Gastrocnemius medialis (tissue), 4 donors: Measurements from ENCODE around the gene CFHR5. TPM values are rescaled to one million over a fixed set of nuclear protein-coding genes. Genes with fewer than 3 reads are reported as not detected.
"Not testable (repeated sequence)": the region's sequence is repeated elsewhere in the genome, so short reads cannot be mapped to it uniquely, and the experiment has no call there.

ENCODE experiments used
- ATAC-seq, 2 donors: fragments of 150-250 bp; one replicate each; pipeline ENCODE4 v1.9.1; 2016
- DNase-seq, 2 donors: peaks; one replicate each; pipeline ENCODE4 v3.0.0-alpha.2; 2019
- H3K27ac ChIP-seq, 4 donors: fragments of 200-600 bp; sonication (generic); 1 replicate in 1 of 4; 2 replicates in 3 of 4; pipeline ENCODE4 v1.5.1; 2016 to 2018; ENCODE audit warnings: mild to moderate bottlenecking in 2 of 4, moderate library complexity in 1 of 4
- H3K27me3 ChIP-seq, 3 donors: fragments of 200-600 bp; sonication (generic) in 2 of 3; 1 replicate in 1 of 3; 2 replicates in 2 of 3; pipeline versions ENCODE4 v1.5.1 to v1.6.0; 2016 to 2019; ENCODE audit warnings: mild to moderate bottlenecking in 1 of 3, moderate library complexity in 1 of 3
- H3K36me3 ChIP-seq, 2 donors: fragments of 200-600 bp; sonication (generic) in 1 of 2; one replicate each; pipeline ENCODE4 v1.5.1; 2017 to 2018
- H3K4me1 ChIP-seq, 2 donors: fragments of 200-600 bp; sonication (generic) in 1 of 2; one replicate each; pipeline ENCODE4 v1.5.1; 2016 to 2017; ENCODE audit warnings: mild to moderate bottlenecking in 2 of 2
- H3K4me3 ChIP-seq, 4 donors: fragments of 200-600 bp; sonication (generic) in 3 of 4; 1 replicate in 1 of 4; 2 replicates in 3 of 4; pipeline ENCODE4 v1.5.1; 2016 to 2019; ENCODE audit warnings: mild to moderate bottlenecking in 2 of 4
- H3K9me3 ChIP-seq, 3 donors: fragments of 200-600 bp; sonication (generic) in 2 of 3; 1 replicate in 1 of 3; 2 replicates in 2 of 3; pipeline ENCODE4 v1.5.1; 2016 to 2019
- CTCF ChIP-seq, 5 experiments: fragments of 450-650 bp in 3 of 5; fragments of 200-600 bp in 2 of 5; sonication (generic) in 2 of 5; IDR thresholded peaks in 4 of 5; conservative IDR thresholded peaks in 1 of 5; 1 replicate in 4 of 5; 2 replicates in 1 of 5; pipeline ENCODE4 v1.5.1; 2016 to 2019; ENCODE audit warnings: antibody characterized with exemption in 5 of 5, mild to moderate bottlenecking in 3 of 5, moderate library complexity in 3 of 5
- POLR2A ChIP-seq, 2 donors: fragments of 450-650 bp; IDR thresholded peaks; one replicate each; pipeline ENCODE4 v1.6.1; 2017; ENCODE audit warnings: antibody characterized with exemption in 2 of 2, mild to moderate bottlenecking in 2 of 2, moderate library complexity in 2 of 2
- in situ Hi-C, 4 donors: fragments of 200-750 bp; cut with MboI; loops; one replicate each; pipeline versions ENCODE4 v1.15.0 to v1.8.0; 2017; ENCODE audit warnings: low sequenced_read_pairs in 4 of 4
- intact Hi-C: fragments of 100-400 bp; cut with DNase I; formaldehyde crosslinking; loops from one replicate; pipeline ENCODE4 v1.15.1; 2023; ENCODE audit warnings: low total_unique reads
- total RNA-seq, 4 donors: library from RNA; depleted of rRNA; stranded (reverse); fragments of >200 nt; gene quantifications; one replicate each; pipeline versions ENCODE4 v1.1.0 to v1.2.3, GENCODE V29; 2016

CFHR5 gene
- total RNA-seq, 4 donors from 2014 or later = not detected

- no peak overlapping the region for H3K27ac ChIP-seq
- no peak for DNase-seq
- intact Hi-C loops = no loop called here
These were observed 3.5 kb downstream of the CFHR5 start for GRCh38 chr1:196980859-196981258.

GRCh38 chr1:196982247-196982646 lies 4.9 kb downstream of the CFHR5 start:
- H3K9me3 ChIP-seq, ATAC-seq, H3K4me3 ChIP-seq, H3K4me1 ChIP-seq, in situ Hi-C loops, DNase-seq, intact Hi-C loops, H3K27me3 ChIP-seq, H3K36me3 ChIP-seq, H3K27ac ChIP-seq: not testable (repeated sequence)

More at GRCh38 chr1:196980859-196981258, 3.5 kb downstream of the CFHR5 start:
- H3K36me3 ChIP-seq = no peaks in the 10 kb centered on the region
- no peak for TF ChIP-seq CTCF (IDR thresholded peaks at IDR 0.05 in 4 of 5, conservative IDR thresholded peaks at IDR 0.05 in 1 of 5)
- TF ChIP-seq POLR2A (IDR thresholded peaks at IDR 0.05) = no peak
- no peak for ATAC-seq
- in situ Hi-C loops = no loop called here
- H3K27me3 ChIP-seq = no peaks in the 10 kb centered on the region
- H3K4me1 ChIP-seq = no peaks in the 10 kb centered on the region
- H3K9me3 ChIP-seq = no peaks in the 10 kb centered on the region
- H3K4me3 ChIP-seq = no peak overlapping the region

- H3K36me3 ChIP-seq, intact Hi-C loops, H3K27me3 ChIP-seq, H3K4me1 ChIP-seq, H3K9me3 ChIP-seq, H3K4me3 ChIP-seq, ATAC-seq, DNase-seq, H3K27ac ChIP-seq, in situ Hi-C loops: not testable (repeated sequence)
These were observed 14.7 kb downstream of the CFHR5 start for GRCh38 chr1:196991919-196992651.

GRCh38 chr1:196993916-196994315 lies 16.6 kb downstream of the CFHR5 start:
- H3K4me3 ChIP-seq = no peak overlapping the region
- in situ Hi-C loops (no loop called here), intact Hi-C loops (no loop called here)
- no peaks in the 10 kb centered on the region for H3K36me3 ChIP-seq
- ATAC-seq (no peak), DNase-seq (no peak)
- no peaks in the 10 kb centered on the region for H3K9me3 ChIP-seq
- TF ChIP-seq POLR2A (IDR thresholded peaks at IDR 0.05) = no peak
- TF ChIP-seq CTCF (IDR thresholded peaks at IDR 0.05 in 4 of 5, conservative IDR thresholded peaks at IDR 0.05 in 1 of 5) = no peak
- H3K27me3 ChIP-seq = no peaks in the 10 kb centered on the region
- no peak overlapping the region for H3K27ac ChIP-seq
- no peaks in the 10 kb centered on the region for H3K4me1 ChIP-seq

- H3K4me3 ChIP-seq = no peak overlapping the region
- intact Hi-C loops = no loop called here
- H3K27me3 ChIP-seq = no peaks in the 10 kb centered on the region
- no peaks in the 10 kb centered on the region for H3K4me1 ChIP-seq
- in situ Hi-C loops = no loop called here
- ATAC-seq (no peak), DNase-seq (no peak)
- no peak for TF ChIP-seq CTCF (IDR thresholded peaks at IDR 0.05 in 4 of 5, conservative IDR thresholded peaks at IDR 0.05 in 1 of 5)
- no peak for TF ChIP-seq POLR2A (IDR thresholded peaks at IDR 0.05)
- H3K9me3 ChIP-seq = no peaks in the 10 kb centered on the region
- no peaks in the 10 kb centered on the region for H3K36me3 ChIP-seq
- no peak overlapping the region for H3K27ac ChIP-seq
These were observed 20.1 kb downstream of the CFHR5 start for GRCh38 chr1:196997423-196997822.

- Histone ChIP-seq H3K27me3 (no peaks in the 10 kb centered on the region), H3K36me3 (no peaks in the 10 kb centered on the region), H3K9me3 (no peaks in the 10 kb centered on the region), H3K4me3 (no peak overlapping the region), H3K4me1 (no peaks in the 10 kb centered on the region), H3K27ac (no peak overlapping the region)
- in situ Hi-C loops (no loop called here), intact Hi-C loops (no loop called here)
- no peak for TF ChIP-seq CTCF (IDR thresholded peaks at IDR 0.05 in 4 of 5, conservative IDR thresholded peaks at IDR 0.05 in 1 of 5)
- no peak for TF ChIP-seq POLR2A (IDR thresholded peaks at IDR 0.05)
- ATAC-seq (no peak), DNase-seq (no peak)
These were observed 24.5 kb downstream of the CFHR5 start for GRCh38 chr1:197001828-197002227.
